HEK293T (cell line): ENCODE results near the gene UEVLD.

Experiments used
- CTCF ChIA-PET: fragments of 350-600 bp; formaldehyde crosslinking; extraction: SDS; loops from one replicate; lab custom pipeline; 2021; ENCODE audit warnings: antibody characterized with exemption, inconsistent platforms; lab: Yijun Ruan, JAX
- POLR2A ChIA-PET: fragments of 350-600 bp; formaldehyde crosslinking; extraction: SDS; loops from one replicate; lab custom pipeline; 2020; ENCODE audit warnings: antibody characterized with exemption, inconsistent platforms; lab: Yijun Ruan, JAX
- DNase-seq: peaks from one replicate; pipeline ENCODE4 v3.0.0; 2012; ENCODE audit warnings: mixed read lengths; ENCODE audit errors: extremely low spot score
- ARNT ChIP-seq: fragments of 450-650 bp; IDR thresholded peaks from 2 replicates; pipeline ENCODE4 v1.6.1; 2017; ENCODE audit warnings: mild to moderate bottlenecking
- BHLHE40 ChIP-seq: fragments of 450-650 bp; IDR thresholded peaks from 2 replicates; pipeline ENCODE4 v1.6.1; 2016; ENCODE audit warnings: mild to moderate bottlenecking, moderate library complexity, borderline replicate concordance
- CTBP1 ChIP-seq: fragments of 450-650 bp; IDR thresholded peaks from 2 replicates; pipeline ENCODE4 v1.6.1; 2016; ENCODE audit warnings: borderline replicate concordance
- ELF4 ChIP-seq: fragments of 450-650 bp; IDR thresholded peaks from 2 replicates; pipeline ENCODE4 v1.6.1; 2017; ENCODE audit warnings: antibody characterized with exemption
- FOXA1 ChIP-seq: fragments of 450-650 bp; IDR thresholded peaks from 2 replicates; pipeline ENCODE4 v1.6.1; 2016; ENCODE audit warnings: mild to moderate bottlenecking
- FOXK2 ChIP-seq: fragments of 450-650 bp; IDR thresholded peaks from 2 replicates; pipeline ENCODE4 v1.6.1; 2016; ENCODE audit warnings: mild to moderate bottlenecking
- FOXM1 ChIP-seq: fragments of 450-650 bp; IDR thresholded peaks from 2 replicates; pipeline ENCODE4 v1.6.1; 2017; ENCODE audit warnings: mild to moderate bottlenecking, borderline replicate concordance
- HDGF ChIP-seq: fragments of 450-650 bp; IDR thresholded peaks from 2 replicates; pipeline ENCODE4 v1.6.1; 2017; ENCODE audit warnings: antibody characterized with exemption, borderline replicate concordance
- L3MBTL2 ChIP-seq: fragments of 450-650 bp; conservative IDR thresholded peaks from 2 replicates; pipeline ENCODE4 v1.6.1; 2016; ENCODE audit warnings: mild to moderate bottlenecking
- LEF1 ChIP-seq: fragments of 450-650 bp; IDR thresholded peaks from 2 replicates; pipeline ENCODE4 v1.6.1; 2017; ENCODE audit warnings: mild to moderate bottlenecking, borderline replicate concordance
- NFRKB ChIP-seq: fragments of 450-650 bp; IDR thresholded peaks from 2 replicates; pipeline ENCODE4 v1.6.1; 2016; ENCODE audit warnings: mild to moderate bottlenecking, moderate library complexity
- PKNOX1 ChIP-seq: fragments of 450-650 bp; IDR thresholded peaks from 2 replicates; pipeline ENCODE4 v1.6.1; 2016
- SP1 ChIP-seq: fragments of 450-650 bp; IDR thresholded peaks from 2 replicates; pipeline ENCODE4 v1.6.1; 2017
- SUZ12 ChIP-seq: fragments of 450-650 bp; IDR thresholded peaks from 2 replicates; pipeline ENCODE4 v1.6.1; 2016; ENCODE audit warnings: mild to moderate bottlenecking
- TARDBP ChIP-seq: fragments of 450-650 bp; IDR thresholded peaks from 2 replicates; pipeline ENCODE4 v1.6.1; 2016
- ZNF384 ChIP-seq: fragments of 450-650 bp; IDR thresholded peaks from 2 replicates; pipeline ENCODE4 v1.6.1; 2016

The UEVLD gene

GRCh38 chr11:18590571-18590970 is 2.0 kb upstream of the UEVLD start:
- TF ChIP-seq FOXA1 = no peak
- TF ChIP-seq ZNF384 = no peak
- no peak for TF ChIP-seq BHLHE40
- TF ChIP-seq L3MBTL2 = no peak
- TF ChIP-seq SP1 = no peak
- TF ChIP-seq HDGF = no peak
- TF ChIP-seq FOXK2 = no peak
- no peak for TF ChIP-seq LEF1
- TF ChIP-seq ELF4 = no peak
- TF ChIP-seq ARNT = no peak
- POLR2A ChIA-PET = interaction anchor here (1.2 to 1.7 kb wide), 2 partner anchors 11 to 64 kb away, joined by 3 to 6 read pairs; partner anchors contain the start of gene TSG101
- DNase-seq = no peak
- CTCF ChIA-PET = no interaction called here

- POLR2A ChIA-PET = no interaction called here
- CTCF ChIA-PET = interaction anchor here (0.6 kb wide), 1 partner anchor 1057 kb away, joined by 3 read pairs; no protein-coding TSS in a partner anchor
- TF ChIP-seq L3MBTL2 = no peak
- TF ChIP-seq CTBP1 = no peak
- TF ChIP-seq FOXK2 = no peak
- TF ChIP-seq PKNOX1 = no peak
- no peak for TF ChIP-seq BHLHE40
- TF ChIP-seq ZNF384 = no peak
- no peak for TF ChIP-seq SP1
- no peak for TF ChIP-seq ARNT
- TF ChIP-seq SUZ12 = no peak
- no peak for TF ChIP-seq HDGF
- TF ChIP-seq FOXM1 = no peak
- TF ChIP-seq ELF4 = no peak
- no peak for TF ChIP-seq FOXA1
- no peak for TF ChIP-seq NFRKB
- no peak for DNase-seq
These were observed 6.7 kb downstream of the UEVLD start for GRCh38 chr11:18581825-18582224.

GRCh38 chr11:18580113-18580766 is 8.3 kb downstream of the UEVLD start:
- no peak for TF ChIP-seq L3MBTL2
- TF ChIP-seq FOXK2 = no peak
- no peak for TF ChIP-seq PKNOX1
- no peak for TF ChIP-seq ZNF384
- no peak for TF ChIP-seq CTBP1
- no peak for TF ChIP-seq SUZ12
- TF ChIP-seq SP1 = no peak
- TF ChIP-seq FOXA1 = no peak
- no peak for TF ChIP-seq LEF1
- TF ChIP-seq FOXM1 = no peak
- TF ChIP-seq BHLHE40 = no peak
- no peak for TF ChIP-seq ARNT
- no peak for TF ChIP-seq ELF4
- no peak for TF ChIP-seq HDGF
- no peak for TF ChIP-seq TARDBP
- no peak for TF ChIP-seq NFRKB
- CTCF ChIA-PET = no interaction called here
- DNase-seq = no peak
- POLR2A ChIA-PET = no interaction called here

GRCh38 chr11:18578975-18579598 is 9.4 kb downstream of the UEVLD start:
- CTCF ChIA-PET = no interaction called here
- DNase-seq = no peak
- POLR2A ChIA-PET = interaction anchor here (0.6 to 1.4 kb wide), 2 partner anchors 9 to 37 kb away, joined by 3 to 7 read pairs; partner anchors contain the start of gene UEVLD
- TF ChIP-seq ARNT (no peak), HDGF (no peak), PKNOX1 (no peak), ELF4 (no peak), ZNF384 (no peak), FOXK2 (no peak), SUZ12 (no peak), L3MBTL2 (no peak), BHLHE40 (no peak), LEF1 (no peak), CTBP1 (no peak), NFRKB (no peak), FOXA1 (no peak), FOXM1 (no peak), TARDBP (no peak)

- no peak for DNase-seq
- ChIA-PET CTCF (no interaction called here), POLR2A (no interaction called here)
- TF ChIP-seq ELF4 (no peak), ZNF384 (no peak), PKNOX1 (no peak), HDGF (no peak), SUZ12 (no peak), LEF1 (no peak), SP1 (no peak), L3MBTL2 (no peak), FOXK2 (no peak), CTBP1 (no peak), BHLHE40 (no peak), NFRKB (no peak), TARDBP (no peak), FOXM1 (no peak), FOXA1 (no peak), ARNT (no peak)
These were observed 13.2 kb downstream of the UEVLD start for GRCh38 chr11:18575361-18575760.
